Left ventricle myocardium inferior (tissue), 1 donor: Measurements from ENCODE around the gene ASIC5. TPM values are rescaled to one million over a fixed set of nuclear protein-coding genes. Genes with fewer than 3 reads are reported as not detected.
"Not testable (repeated sequence)": the region's sequence is repeated elsewhere in the genome, so short reads cannot be mapped to it uniquely, and the experiment has no call there.

Source experiments
- DNase-seq: peaks from one replicate; pipeline ENCODE4 v3.0.0-alpha.2; 2020
- H3K27ac ChIP-seq: fragments of 200-600 bp; replicated peaks from 2 replicates; pipeline ENCODE4 v1.8.0; 2021
- H3K27me3 ChIP-seq: fragments of 200-600 bp; 2 replicates; pipeline ENCODE4 v1.8.0; 2021; ENCODE audit warnings: low read depth
- H3K36me3 ChIP-seq: fragments of 200-600 bp; 2 replicates; pipeline ENCODE4 v1.8.0; 2021
- H3K4me1 ChIP-seq: fragments of 200-600 bp; 2 replicates; pipeline ENCODE4 v1.8.0; 2021
- H3K4me3 ChIP-seq: fragments of 200-600 bp; 2 replicates; pipeline ENCODE4 v1.8.0; 2021; ENCODE audit warnings: mild to moderate bottlenecking, moderate library complexity
- H3K9me3 ChIP-seq: fragments of 200-600 bp; replicated peaks from 2 replicates; pipeline ENCODE4 v1.8.0; 2021
- CTCF ChIP-seq: fragments of 200-600 bp; IDR thresholded peaks from 2 replicates; pipeline ENCODE4 v1.8.0; 2021; ENCODE audit warnings: antibody characterized with exemption, mild to moderate bottlenecking, borderline replicate concordance
- intact Hi-C: fragments of 100-400 bp; cut with micrococcal nuclease; formaldehyde crosslinking; loops from one replicate; pipeline ENCODE4 v1.11.0; 2022
- total RNA-seq: library from RNA; stranded (reverse); fragmentation: NEBNext Ultra II Directional; extraction: Animal tissue kit (Norgen Biotek cat#: 25700); gene quantifications from one replicate; pipeline ENCODE4 v1.2.1, GENCODE V29; 2021
- donor health status: DM: no; HTN: yes; CAD: no; lungs with severe emphysema.

ASIC5 gene
- total RNA-seq, 1 donor from 2014 or later = not detected

DNA sequence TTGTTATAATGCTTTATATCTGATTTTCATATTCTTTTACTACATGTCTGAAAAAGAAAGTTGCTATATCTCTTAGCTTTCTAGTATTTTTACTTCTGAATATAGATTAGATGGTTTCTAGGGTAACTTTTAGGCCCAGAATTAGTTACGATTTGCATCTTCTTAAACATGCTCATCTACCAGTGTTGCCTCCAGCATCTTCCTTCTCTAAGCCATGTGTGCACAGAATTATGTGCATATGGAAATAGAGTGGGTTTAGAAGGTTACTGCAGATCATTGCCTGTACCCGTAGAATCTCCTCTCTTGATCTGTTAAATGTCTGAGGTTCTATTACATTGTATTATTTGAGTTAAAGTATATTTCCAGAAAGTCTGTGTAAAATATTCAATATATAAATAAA lies 34.9 kb upstream of the ASIC5 start:
- intact Hi-C loops = no loop called here
- H3K27me3 ChIP-seq = no peaks in the 10 kb centered on the region
- no peak overlapping the region for H3K27ac ChIP-seq
- no peaks in the 10 kb centered on the region for H3K36me3 ChIP-seq
- no peak for DNase-seq
- peaks cover 14% of the 10 kb centered on the region for H3K9me3 ChIP-seq
- H3K4me3 ChIP-seq = no peak overlapping the region
- TF ChIP-seq CTCF = no peak
- peaks cover 11% of the 10 kb centered on the region for H3K4me1 ChIP-seq

- Histone ChIP-seq H3K4me1 (peaks cover 11% of the 10 kb centered on the region), H3K36me3 (no peaks in the 10 kb centered on the region), H3K9me3 (peaks cover 14% of the 10 kb centered on the region), H3K27ac (no peak overlapping the region), H3K27me3 (no peaks in the 10 kb centered on the region), H3K4me3 (no peak overlapping the region)
- intact Hi-C loops = no loop called here
- no peak for TF ChIP-seq CTCF
- DNase-seq = no peak
These were observed 34.3 kb upstream of the ASIC5 start for GRCh38 chr4:155900381-155900780.

- intact Hi-C loops = no loop called here
- TF ChIP-seq CTCF = no peak
- H3K27ac ChIP-seq = no peak overlapping the region
- no peaks in the 10 kb centered on the region for H3K36me3 ChIP-seq
- H3K4me1 ChIP-seq = peaks cover 11% of the 10 kb centered on the region
- H3K27me3 ChIP-seq = no peaks in the 10 kb centered on the region
- no peak overlapping the region for H3K4me3 ChIP-seq
- H3K9me3 ChIP-seq = peaks cover 14% of the 10 kb centered on the region
- DNase-seq = no peak
These were observed 33.8 kb upstream of the ASIC5 start for GRCh38 chr4:155899891-155900290.

GRCh38 chr4:155898371-155898770 lies 32.3 kb upstream of the ASIC5 start:
- DNase-seq, intact Hi-C loops, H3K27ac ChIP-seq, H3K36me3 ChIP-seq, H3K4me3 ChIP-seq, H3K27me3 ChIP-seq: not testable (repeated sequence)
- peaks cover 14% of the 10 kb centered on the region for H3K9me3 ChIP-seq
- peaks cover 11% of the 10 kb centered on the region for H3K4me1 ChIP-seq

GRCh38 chr4:155891058-155891457 lies 25.0 kb upstream of the ASIC5 start:
- TF ChIP-seq CTCF = no peak
- Histone ChIP-seq H3K4me3 (no peak overlapping the region), H3K9me3 (peaks cover 5% of the 10 kb centered on the region), H3K27ac (no peak overlapping the region), H3K36me3 (no peaks in the 10 kb centered on the region), H3K27me3 (no peaks in the 10 kb centered on the region), H3K4me1 (no peaks in the 10 kb centered on the region)
- DNase-seq = no peak
- intact Hi-C loops = no loop called here

GRCh38 chr4:155889946-155890345 lies 23.9 kb upstream of the ASIC5 start:
- DNase-seq = no peak
- intact Hi-C loops = no loop called here
- H3K36me3 ChIP-seq = no peaks in the 10 kb centered on the region
- H3K4me3 ChIP-seq = no peak overlapping the region
- H3K4me1 ChIP-seq = no peaks in the 10 kb centered on the region
- no peak overlapping the region for H3K27ac ChIP-seq
- peaks cover 5% of the 10 kb centered on the region for H3K9me3 ChIP-seq
- no peaks in the 10 kb centered on the region for H3K27me3 ChIP-seq
- TF ChIP-seq CTCF = no peak
